H9 (cell line): Measurements from ENCODE around the gene SYT9. TPM values are rescaled to one million over a fixed set of nuclear protein-coding genes. Genes with fewer than 3 reads are reported as not detected.

ENCODE experiments used
- DNase-seq: peaks from one replicate; pipeline ENCODE4 v3.0.0-alpha.2; 2017
- H2AFZ ChIP-seq: one replicate; pipeline ENCODE4 v1.6.1; 2013; ENCODE audit warnings: mild to moderate bottlenecking, low read length, control low read depth, moderate library complexity
- H2AK5ac ChIP-seq: 2 replicates; pipeline ENCODE4 v1.6.1; 2013; ENCODE audit warnings: low read length, control low read depth, mixed read lengths; ENCODE audit not compliant: insufficient read length
- H2BK120ac ChIP-seq: one replicate; pipeline ENCODE4 v1.6.1; 2013; ENCODE audit warnings: low read depth, mild to moderate bottlenecking, low read length, control low read depth, inconsistent platforms; ENCODE audit not compliant: poor library complexity, severe bottlenecking
- H2BK12ac ChIP-seq: 2 replicates; pipeline ENCODE4 v1.6.1; 2013; ENCODE audit warnings: low read length, control low read depth, mixed read lengths, low read depth; ENCODE audit not compliant: insufficient read length
- H2BK15ac ChIP-seq: 2 replicates; pipeline ENCODE4 v1.6.1; 2013; ENCODE audit warnings: low read depth, low read length, control low read depth
- H2BK20ac ChIP-seq: one replicate; pipeline ENCODE4 v1.6.1; 2013; ENCODE audit warnings: low read depth, mild to moderate bottlenecking, low read length, control low read depth, inconsistent platforms; ENCODE audit not compliant: poor library complexity, severe bottlenecking
- H2BK5ac ChIP-seq: 2 replicates; pipeline ENCODE4 v1.6.1; 2013; ENCODE audit warnings: low read length, control low read depth, mixed read lengths; ENCODE audit not compliant: insufficient read length
- H3K14ac ChIP-seq: 2 replicates; pipeline ENCODE4 v1.6.1; 2013; ENCODE audit warnings: low read length, control low read depth; ENCODE audit not compliant: insufficient read depth
- H3K18ac ChIP-seq: 2 replicates; pipeline ENCODE4 v1.6.1; 2013; ENCODE audit warnings: low read depth, mild to moderate bottlenecking, mixed read lengths, low read length, control low read depth; ENCODE audit not compliant: insufficient read length
- H3K23ac ChIP-seq: 2 replicates; pipeline ENCODE4 v1.6.1; 2013; ENCODE audit warnings: low read length, control low read depth, mixed read lengths, low read depth; ENCODE audit not compliant: insufficient read length
- H3K23me2 ChIP-seq: 2 replicates; pipeline ENCODE4 v1.6.1; 2013; ENCODE audit warnings: low read depth, mild to moderate bottlenecking, mixed read lengths, low read length, control low read depth; ENCODE audit not compliant: insufficient read length, poor library complexity, severe bottlenecking
- H3K27ac ChIP-seq: 2 replicates; pipeline ENCODE4 v1.5.1; 2013; ENCODE audit warnings: low read length, control low read depth, mixed read lengths, low read depth; ENCODE audit not compliant: insufficient read length
- H3K27me3 ChIP-seq: 2 replicates; pipeline ENCODE4 v1.6.1; 2013; ENCODE audit warnings: low read length, control low read depth, inconsistent platforms; ENCODE audit not compliant: insufficient read depth
- H3K4ac ChIP-seq: 2 replicates; pipeline ENCODE4 v1.6.1; 2013; ENCODE audit warnings: low read depth, mild to moderate bottlenecking, control low read depth, inconsistent platforms, low read length, moderate library complexity
- H3K4me1 ChIP-seq: 2 replicates; pipeline ENCODE4 v1.6.1; 2013; ENCODE audit warnings: low read length, control low read depth, inconsistent platforms; ENCODE audit not compliant: insufficient read depth
- H3K4me2 ChIP-seq: 2 replicates; pipeline ENCODE4 v1.6.1; 2013; ENCODE audit warnings: low read length, control low read depth, mixed read lengths; ENCODE audit not compliant: insufficient read length, insufficient read depth
- H3K56ac ChIP-seq: 2 replicates; pipeline ENCODE4 v1.6.1; 2013; ENCODE audit warnings: low read depth, mild to moderate bottlenecking, mixed read lengths, low read length, control low read depth; ENCODE audit not compliant: insufficient read length
- H3K79me1 ChIP-seq: 2 replicates; pipeline ENCODE4 v1.6.1; 2013; ENCODE audit warnings: low read depth, mild to moderate bottlenecking, moderate library complexity, low read length, control low read depth, inconsistent platforms; ENCODE audit not compliant: insufficient read depth, poor library complexity, severe bottlenecking
- H3K79me2 ChIP-seq: 2 replicates; pipeline ENCODE4 v1.6.1; 2013; ENCODE audit warnings: low read length, control low read depth, inconsistent platforms; ENCODE audit not compliant: insufficient read depth
- H3K9ac ChIP-seq: 2 replicates; pipeline ENCODE4 v1.6.1; 2013; ENCODE audit warnings: low read length, control low read depth, mixed read lengths; ENCODE audit not compliant: insufficient read length; ENCODE audit errors: extremely low read depth
- H3K9me3 ChIP-seq: one replicate; pipeline ENCODE4 v1.6.1; 2013; ENCODE audit warnings: low read depth, low read length, inconsistent platforms; ENCODE audit not compliant: control insufficient read depth
- H3T11ph ChIP-seq: one replicate; pipeline ENCODE4 v1.6.1; 2013; ENCODE audit warnings: mild to moderate bottlenecking, low read length, control low read depth, inconsistent platforms
- H4K20me1 ChIP-seq: one replicate; pipeline ENCODE4 v1.6.1; 2013; ENCODE audit not compliant: control insufficient read depth, insufficient read length, insufficient read depth
- H4K5ac ChIP-seq: 2 replicates; pipeline ENCODE4 v1.6.1; 2013; ENCODE audit warnings: low read depth, mild to moderate bottlenecking, mixed read lengths, low read length, control low read depth; ENCODE audit not compliant: insufficient read length
- H4K8ac ChIP-seq: replicated peaks from 2 replicates; pipeline ENCODE4 v1.6.1; 2013; ENCODE audit warnings: low read length, control low read depth, mixed read lengths, low read depth; ENCODE audit not compliant: insufficient read length
- H4K91ac ChIP-seq: 2 replicates; pipeline ENCODE4 v1.6.1; 2013; ENCODE audit warnings: low read depth, mild to moderate bottlenecking, moderate library complexity, mixed read lengths, low read length, control low read depth; ENCODE audit not compliant: insufficient read length
- H3K27ac Mint-ChIP-seq, 3 experiments: 2 replicates in 2 of 3; 3 replicates in 1 of 3; pipeline ENCODE4 v1.8.0; 2020 to 2021; ENCODE audit warnings: mixed read lengths in 3 of 3, mild to moderate bottlenecking in 1 of 3, moderate library complexity in 1 of 3
- H3K27me3 Mint-ChIP-seq: 2 replicates; pipeline ENCODE4 v1.8.0; 2021; ENCODE audit warnings: low read depth, mild to moderate bottlenecking, moderate library complexity, mixed read lengths
- H3K36me3 Mint-ChIP-seq, 3 experiments: 2 replicates in 2 of 3; 3 replicates in 1 of 3; pipeline ENCODE4 v1.8.0; 2020 to 2021; ENCODE audit warnings: low read depth in 3 of 3, mixed read lengths in 3 of 3; ENCODE audit not compliant: insufficient read depth in 1 of 3
- H3K4me1 Mint-ChIP-seq, 2 experiments: 2 replicates each; pipeline ENCODE4 v1.8.0; 2020; ENCODE audit warnings: mixed read lengths in 2 of 2
- H3K4me3 Mint-ChIP-seq, 2 experiments: 2 replicates in 1 of 2; 3 replicates in 1 of 2; pipeline ENCODE4 v1.8.0; 2020 to 2021; ENCODE audit warnings: mild to moderate bottlenecking in 2 of 2, mixed read lengths in 2 of 2, moderate library complexity in 1 of 2
- H3K9me3 Mint-ChIP-seq, 2 experiments: 2 replicates in 1 of 2; 3 replicates in 1 of 2; pipeline ENCODE4 v1.8.0; 2020; ENCODE audit warnings: mild to moderate bottlenecking in 2 of 2, mixed read lengths in 2 of 2, moderate library complexity in 1 of 2
- WGBS: extraction: QIAGEN DNeasy Blood & Tissue Kit; methylation state at CpG from one replicate; pipeline ENCODE4 v1.1.7; 2013; ENCODE audit warnings: missing lambda C conversion rate, low lambda C conversion rate, mixed read lengths; ENCODE audit not compliant: insufficient read length; ENCODE audit errors: extremely low coverage; 5-methylcytosine and 5-hydroxymethylcytosine counted together
- total RNA-seq: library from RNA; stranded (reverse); gene quantifications from 2 replicates; pipeline ENCODE4 v1.2.1, GENCODE V29; 2021
- TF ChIP-seq, protein P1 (sequence below): fragments of 200-600 bp; sonication (generic); conservative IDR thresholded peaks from 3 replicates; pipeline ENCODE4 v1.8.0; 2021; ENCODE audit warnings: antibody characterized with exemption, mild to moderate bottlenecking

Gene SYT9
- total RNA-seq, 1 experiment from 2014 or later = 0.63 TPM

DNA sequence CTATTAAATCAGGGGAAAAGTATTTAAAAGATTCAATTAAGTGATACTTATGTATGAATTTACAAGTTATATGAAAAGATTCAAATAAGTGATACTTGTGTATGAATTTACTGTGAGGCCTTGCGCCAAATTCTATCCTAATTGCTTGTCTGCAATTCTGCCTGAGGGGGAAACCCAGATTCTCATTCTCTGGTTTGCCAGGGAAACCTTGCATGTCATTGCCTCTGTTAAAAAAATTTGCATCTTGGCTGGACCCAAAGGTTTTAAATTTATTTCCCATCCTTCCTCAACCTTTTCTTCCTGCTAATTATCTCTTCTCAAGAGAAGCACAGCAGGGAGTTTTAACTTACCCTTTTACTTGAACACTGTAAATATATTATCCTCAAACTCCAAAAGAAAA lies 247.4 kb downstream of the SYT9 start:
- Histone ChIP-seq H3K4ac (no peak overlapping the region), H3K4me2 (no peak overlapping the region), H3K27ac (no peak overlapping the region), H3K4me1 (no peaks in the 10 kb centered on the region), H2BK12ac (no peak overlapping the region), H3K23me2 (peaks cover 2% of the 10 kb centered on the region), H3K18ac (no peak overlapping the region), H2AK5ac (no peak overlapping the region), H3K79me1 (no peaks in the 10 kb centered on the region), H3K14ac (no peak overlapping the region), H2BK20ac (no peak overlapping the region), H4K5ac (no peak overlapping the region), H3K79me2 (no peaks in the 10 kb centered on the region), H3K23ac (no peak overlapping the region), H2AFZ (no peak overlapping the region), H2BK5ac (no peak overlapping the region), H4K91ac (no peak overlapping the region), H2BK120ac (no peak overlapping the region), H3K27me3 (no peaks in the 10 kb centered on the region), H3K56ac (no peak overlapping the region), H3K9ac (no peak overlapping the region), H4K20me1 (no peaks in the 10 kb centered on the region), H2BK15ac (no peak overlapping the region), H4K8ac (no peak overlapping the region), H3T11ph (no peak overlapping the region), H3K9me3 (no peaks in the 10 kb centered on the region)
- peak overlapping the region in 1 of 3 experiments; percentile 16; a peak in 1 of 7 replicates for H3K27ac Mint-ChIP-seq
- TF ChIP-seq, protein P1, sequence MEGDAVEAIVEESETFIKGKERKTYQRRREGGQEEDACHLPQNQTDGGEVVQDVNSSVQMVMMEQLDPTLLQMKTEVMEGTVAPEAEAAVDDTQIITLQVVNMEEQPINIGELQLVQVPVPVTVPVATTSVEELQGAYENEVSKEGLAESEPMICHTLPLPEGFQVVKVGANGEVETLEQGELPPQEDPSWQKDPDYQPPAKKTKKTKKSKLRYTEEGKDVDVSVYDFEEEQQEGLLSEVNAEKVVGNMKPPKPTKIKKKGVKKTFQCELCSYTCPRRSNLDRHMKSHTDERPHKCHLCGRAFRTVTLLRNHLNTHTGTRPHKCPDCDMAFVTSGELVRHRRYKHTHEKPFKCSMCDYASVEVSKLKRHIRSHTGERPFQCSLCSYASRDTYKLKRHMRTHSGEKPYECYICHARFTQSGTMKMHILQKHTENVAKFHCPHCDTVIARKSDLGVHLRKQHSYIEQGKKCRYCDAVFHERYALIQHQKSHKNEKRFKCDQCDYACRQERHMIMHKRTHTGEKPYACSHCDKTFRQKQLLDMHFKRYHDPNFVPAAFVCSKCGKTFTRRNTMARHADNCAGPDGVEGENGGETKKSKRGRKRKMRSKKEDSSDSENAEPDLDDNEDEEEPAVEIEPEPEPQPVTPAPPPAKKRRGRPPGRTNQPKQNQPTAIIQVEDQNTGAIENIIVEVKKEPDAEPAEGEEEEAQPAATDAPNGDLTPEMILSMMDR = no peak
- WGBS = no CpG with 5 or more reads among the region's 1 CpG
- H3K27me3 Mint-ChIP-seq = no peaks in the 10 kb centered on the region
- H3K4me1 Mint-ChIP-seq = peaks cover 7 to 8% of the 10 kb centered on the region in 2 experiments
- no peaks in the 10 kb centered on the region for H3K9me3 Mint-ChIP-seq
- no peak overlapping the region for H3K4me3 Mint-ChIP-seq
- no peak for DNase-seq
- no peaks in the 10 kb centered on the region for H3K36me3 Mint-ChIP-seq
